ENCODE results near the gene BTRC.

Gene BTRC

DNA sequence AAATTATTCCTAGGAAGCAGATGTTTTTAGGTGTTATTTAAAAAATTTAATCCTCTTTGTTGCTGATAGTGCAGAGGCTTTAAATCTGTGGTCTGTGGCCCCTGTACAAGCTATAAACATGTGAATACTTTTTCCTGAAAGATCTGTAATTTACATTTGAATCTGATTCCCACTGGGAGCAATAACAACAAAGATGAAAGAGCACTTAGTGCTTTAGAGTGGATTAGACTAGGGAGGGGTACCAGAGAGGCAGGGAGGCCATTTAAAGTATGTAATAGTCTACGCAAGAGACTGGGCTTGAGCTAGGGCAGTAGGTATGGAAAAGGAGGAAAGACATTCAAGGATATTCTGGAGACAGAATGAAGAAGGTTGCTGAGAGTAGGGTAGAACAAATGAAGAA is 19.1 kb downstream of the BTRC start:
- TF ChIP-seq, protein P1, sequence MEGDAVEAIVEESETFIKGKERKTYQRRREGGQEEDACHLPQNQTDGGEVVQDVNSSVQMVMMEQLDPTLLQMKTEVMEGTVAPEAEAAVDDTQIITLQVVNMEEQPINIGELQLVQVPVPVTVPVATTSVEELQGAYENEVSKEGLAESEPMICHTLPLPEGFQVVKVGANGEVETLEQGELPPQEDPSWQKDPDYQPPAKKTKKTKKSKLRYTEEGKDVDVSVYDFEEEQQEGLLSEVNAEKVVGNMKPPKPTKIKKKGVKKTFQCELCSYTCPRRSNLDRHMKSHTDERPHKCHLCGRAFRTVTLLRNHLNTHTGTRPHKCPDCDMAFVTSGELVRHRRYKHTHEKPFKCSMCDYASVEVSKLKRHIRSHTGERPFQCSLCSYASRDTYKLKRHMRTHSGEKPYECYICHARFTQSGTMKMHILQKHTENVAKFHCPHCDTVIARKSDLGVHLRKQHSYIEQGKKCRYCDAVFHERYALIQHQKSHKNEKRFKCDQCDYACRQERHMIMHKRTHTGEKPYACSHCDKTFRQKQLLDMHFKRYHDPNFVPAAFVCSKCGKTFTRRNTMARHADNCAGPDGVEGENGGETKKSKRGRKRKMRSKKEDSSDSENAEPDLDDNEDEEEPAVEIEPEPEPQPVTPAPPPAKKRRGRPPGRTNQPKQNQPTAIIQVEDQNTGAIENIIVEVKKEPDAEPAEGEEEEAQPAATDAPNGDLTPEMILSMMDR (IDR thresholded peaks at IDR 0.05), result no peak

- TF ChIP-seq, protein P1 (IDR thresholded peaks at IDR 0.05), result no peak
These were observed 21.1 kb downstream of the BTRC start for GRCh38 chr10:101375076-101375475.

DNA sequence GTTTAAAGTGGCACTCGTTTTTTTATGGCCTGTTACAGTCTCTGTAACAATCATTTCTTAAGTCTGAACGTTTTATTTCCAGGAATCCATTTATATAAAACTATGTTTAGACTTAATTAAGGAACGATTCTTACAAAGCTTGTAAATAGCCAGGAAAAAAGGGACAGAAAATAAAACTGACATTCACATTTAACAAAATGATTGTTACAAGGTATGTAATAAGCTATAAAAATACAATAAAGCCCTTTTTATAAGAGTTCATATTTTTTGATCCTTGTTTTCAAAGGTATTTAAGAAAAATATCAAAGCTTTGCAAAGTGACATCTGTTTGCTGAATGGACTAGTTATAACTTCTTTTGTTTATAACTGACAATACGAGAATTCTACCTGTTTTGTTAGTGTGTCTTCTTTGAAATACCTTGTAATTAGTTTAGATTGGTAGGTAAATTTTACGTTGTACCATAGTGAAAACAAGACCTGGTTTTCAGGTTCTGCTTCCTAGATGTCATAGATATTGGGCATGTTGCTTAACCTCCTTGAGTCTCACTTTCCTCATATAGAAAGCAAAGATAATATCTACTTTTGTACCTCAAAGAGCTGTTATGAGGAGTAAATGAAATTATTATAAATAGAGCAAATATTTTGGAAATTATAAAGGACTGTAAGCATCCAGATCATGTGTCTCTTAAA is 25.8 kb downstream of the BTRC start:
- TF ChIP-seq, protein P1 (IDR thresholded peaks at IDR 0.05), result no peak

- TF ChIP-seq, protein P1 (IDR thresholded peaks at IDR 0.05), result no peak
These were observed 26.5 kb downstream of the BTRC start for GRCh38 chr10:101380353-101381017.

DNA sequence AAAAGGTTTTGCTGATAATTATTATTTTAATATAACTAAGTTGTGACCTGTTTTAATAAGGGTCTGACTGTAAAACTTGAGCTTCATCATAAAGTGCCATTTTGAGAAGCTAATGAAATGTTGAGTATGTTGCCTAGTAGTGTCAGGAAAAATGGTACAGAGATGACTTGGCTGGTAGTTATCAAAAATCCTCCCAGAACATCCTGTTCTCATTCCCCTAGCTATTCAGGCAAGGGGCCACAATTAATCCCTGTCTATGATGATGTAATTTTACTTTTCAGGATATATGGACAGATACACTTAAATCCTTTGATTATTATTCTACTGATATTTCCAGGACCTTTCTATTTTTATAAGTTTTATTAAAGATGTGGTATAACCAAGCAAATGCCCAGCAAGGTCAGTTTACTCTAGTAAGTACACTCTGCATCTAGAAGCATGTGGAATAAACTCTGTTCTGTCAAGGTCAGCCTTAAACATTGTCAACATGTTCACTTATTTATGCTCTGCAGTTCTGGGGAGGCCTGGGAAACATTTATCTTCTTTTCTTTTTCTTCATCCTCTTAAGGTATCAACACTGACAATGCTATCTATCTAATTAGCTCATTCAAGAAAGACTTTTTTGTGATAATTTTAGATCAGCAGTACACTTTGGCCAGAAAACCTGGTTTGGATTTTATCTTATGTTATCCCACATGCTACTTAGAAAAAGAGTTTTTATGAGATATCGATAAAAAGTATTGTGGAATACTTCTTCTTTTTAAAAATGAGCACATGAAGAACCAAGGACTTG is 32.1 kb downstream of the BTRC start:
- TF ChIP-seq, protein P1 (IDR thresholded peaks at IDR 0.05), result no peak

- TF ChIP-seq, protein P1 (IDR thresholded peaks at IDR 0.05), result no peak
These were observed 32.8 kb downstream of the BTRC start for GRCh38 chr10:101386659-101387259.

DNA sequence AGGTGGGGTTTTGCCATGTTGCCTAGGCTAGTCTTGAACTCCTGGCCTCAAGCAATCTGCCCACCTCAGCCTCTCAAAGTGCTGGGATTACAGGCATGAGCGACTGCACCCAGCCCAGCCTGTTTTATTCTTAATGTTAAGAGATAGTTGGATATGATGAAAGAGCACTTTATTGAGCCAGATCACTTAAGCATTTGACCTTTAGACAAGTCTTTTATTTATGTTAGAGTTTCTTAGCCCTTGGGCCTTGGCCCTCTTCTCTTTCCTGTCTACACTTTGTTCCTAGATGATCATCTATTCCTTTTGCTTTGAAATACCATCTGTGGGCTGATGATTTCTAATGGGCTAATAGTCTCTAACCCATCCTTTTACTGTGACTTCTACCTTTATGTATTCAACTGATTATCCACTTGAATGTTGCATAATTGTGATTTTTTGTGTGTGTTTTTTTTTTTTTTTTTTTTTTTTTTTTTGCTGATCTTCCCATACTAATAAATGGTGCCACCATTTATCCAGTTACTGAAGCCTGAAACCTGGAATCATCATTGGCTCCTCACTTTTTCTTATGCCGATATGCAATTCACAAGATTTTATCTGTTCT is 34.8 kb downstream of the BTRC start:
- TF ChIP-seq, protein P1 (IDR thresholded peaks at IDR 0.05), result no peak
